ENCODE data around the gene TSPAN18. TPM values are rescaled to one million over a fixed set of nuclear protein-coding genes. Genes with fewer than 3 reads are reported as not detected.
A peak's percentile ranks its signal among the peaks of the same experiment; 100 is the strongest.

Gene TSPAN18
- total RNA-seq, 2 experiments from 2014 or later = 7.5 to 8.7 TPM

- DNase-seq (no peak), ATAC-seq (no peak)
- peaks cover 9% of the 10 kb centered on the region for H3K27me3 Mint-ChIP-seq (ENCODE audit: low read depth)
- H3K4me1 Mint-ChIP-seq (ENCODE audit: low read depth) = no peaks in the 10 kb centered on the region
- no peaks in the 10 kb centered on the region for H3K9me3 Mint-ChIP-seq (ENCODE audit: insufficient read depth)
- ChIA-PET POLR2A (no interaction called here), CTCF (interaction anchor here (0.9 to 3.9 kb wide), 2 partner anchors 9 to 145 kb away, joined by 3 to 27 read pairs; no protein-coding TSS in a partner anchor)
- H3K4me3 Mint-ChIP-seq = no peak overlapping the region
- no peak overlapping the region for H3K27ac Mint-ChIP-seq
- no peaks in the 10 kb centered on the region for H3K36me3 Mint-ChIP-seq (ENCODE audit: low read depth)
Observed at GRCh38 chr11:44766112-44766971, 39.6 kb downstream of the TSPAN18 start.

GRCh38 chr11:44766972-44767278, 40.2 kb downstream of the TSPAN18 start:
- no peak overlapping the region for H3K4me3 Mint-ChIP-seq
- ATAC-seq (no peak), DNase-seq (no peak)
- ChIA-PET CTCF (interaction anchor here (0.9 to 3.9 kb wide), 2 partner anchors 9 to 145 kb away, joined by 3 to 27 read pairs; no protein-coding TSS in a partner anchor), POLR2A (no interaction called here)
- H3K36me3 Mint-ChIP-seq (ENCODE audit: low read depth) = no peaks in the 10 kb centered on the region
- H3K27ac Mint-ChIP-seq = no peak overlapping the region
- no peaks in the 10 kb centered on the region for H3K9me3 Mint-ChIP-seq (ENCODE audit: insufficient read depth)
- no peaks in the 10 kb centered on the region for H3K4me1 Mint-ChIP-seq (ENCODE audit: low read depth)
- H3K27me3 Mint-ChIP-seq (ENCODE audit: low read depth) = peaks cover 9% of the 10 kb centered on the region

- Mint-ChIP-seq H3K4me1 (ENCODE audit: low read depth) (no peaks in the 10 kb centered on the region), H3K9me3 (ENCODE audit: insufficient read depth) (no peaks in the 10 kb centered on the region), H3K27me3 (ENCODE audit: low read depth) (peaks cover 9% of the 10 kb centered on the region), H3K4me3 (no peak overlapping the region), H3K36me3 (ENCODE audit: low read depth) (no peaks in the 10 kb centered on the region), H3K27ac (no peak overlapping the region)
- ATAC-seq (no peak), DNase-seq (no peak)
- ChIA-PET CTCF (interaction anchor here (0.9 to 3.9 kb wide), 2 partner anchors 8 to 144 kb away, joined by 3 to 27 read pairs; no protein-coding TSS in a partner anchor), POLR2A (no interaction called here)
Observed at GRCh38 chr11:44767421-44767820, 40.7 kb downstream of the TSPAN18 start.

- H3K36me3 Mint-ChIP-seq (ENCODE audit: low read depth) = no peaks in the 10 kb centered on the region
- H3K9me3 Mint-ChIP-seq (ENCODE audit: insufficient read depth) = no peaks in the 10 kb centered on the region
- POLR2A ChIA-PET = no interaction called here
- no peak for ATAC-seq
- no peak overlapping the region for H3K27ac Mint-ChIP-seq
- H3K4me1 Mint-ChIP-seq (ENCODE audit: low read depth) = no peaks in the 10 kb centered on the region
- H3K27me3 Mint-ChIP-seq (ENCODE audit: low read depth) = peaks cover 11% of the 10 kb centered on the region
- no peak overlapping the region for H3K4me3 Mint-ChIP-seq
- CTCF ChIA-PET = no interaction called here
- no peak for DNase-seq
Observed at GRCh38 chr11:44770401-44770800, 43.6 kb downstream of the TSPAN18 start.

- no peaks in the 10 kb centered on the region for H3K4me1 Mint-ChIP-seq (ENCODE audit: low read depth)
Observed at GRCh38 chr11:44771252-44771734, 44.5 kb downstream of the TSPAN18 start.

GRCh38 chr11:44771841-44772240, 45.1 kb downstream of the TSPAN18 start:
- POLR2A ChIA-PET = no interaction called here
- CTCF ChIA-PET = interaction anchor here (1.3 kb wide), 1 partner anchor 140 kb away, joined by 4 read pairs; no protein-coding TSS in a partner anchor
- no peaks in the 10 kb centered on the region for H3K9me3 Mint-ChIP-seq (ENCODE audit: insufficient read depth)
- H3K27me3 Mint-ChIP-seq (ENCODE audit: low read depth) = peaks cover 11% of the 10 kb centered on the region
- H3K4me1 Mint-ChIP-seq (ENCODE audit: low read depth) = no peaks in the 10 kb centered on the region
- no peak for ATAC-seq
- DNase-seq = no peak
- no peak overlapping the region for H3K27ac Mint-ChIP-seq
- no peaks in the 10 kb centered on the region for H3K36me3 Mint-ChIP-seq (ENCODE audit: low read depth)
- no peak overlapping the region for H3K4me3 Mint-ChIP-seq

More at GRCh38 chr11:44771252-44771734, 44.5 kb downstream of the TSPAN18 start:
- Mint-ChIP-seq H3K36me3 (ENCODE audit: low read depth) (no peaks in the 10 kb centered on the region), H3K4me3 (no peak overlapping the region), H3K9me3 (ENCODE audit: insufficient read depth) (no peaks in the 10 kb centered on the region), H3K27ac (no peak overlapping the region), H3K27me3 (ENCODE audit: low read depth) (peaks cover 11% of the 10 kb centered on the region)
- DNase-seq (no peak), ATAC-seq (no peak)
- ChIA-PET POLR2A (no interaction called here), CTCF (interaction anchor here (1.3 kb wide), 1 partner anchor 140 kb away, joined by 4 read pairs; no protein-coding TSS in a partner anchor)

GRCh38 chr11:44773351-44773965, 46.7 kb downstream of the TSPAN18 start:
- Mint-ChIP-seq H3K9me3 (ENCODE audit: insufficient read depth) (no peaks in the 10 kb centered on the region), H3K27me3 (ENCODE audit: low read depth) (peaks cover 9% of the 10 kb centered on the region), H3K4me1 (ENCODE audit: low read depth) (no peaks in the 10 kb centered on the region), H3K4me3 (no peak overlapping the region), H3K36me3 (ENCODE audit: low read depth) (no peaks in the 10 kb centered on the region), H3K27ac (no peak overlapping the region)
- POLR2A ChIA-PET = no interaction called here
- CTCF ChIA-PET = interaction anchor here (1.7 kb wide), 1 partner anchor 37 kb away, joined by 6 read pairs; no protein-coding TSS in a partner anchor
- no peak for ATAC-seq
- no peak for DNase-seq

GRCh38 chr11:44774108-44774507, 47.3 kb downstream of the TSPAN18 start:
- POLR2A ChIA-PET = no interaction called here

GRCh38 chr11:44774731-44775130, 48.0 kb downstream of the TSPAN18 start:
- Mint-ChIP-seq H3K9me3 (ENCODE audit: insufficient read depth) (no peaks in the 10 kb centered on the region), H3K4me1 (ENCODE audit: low read depth) (no peaks in the 10 kb centered on the region), H3K4me3 (no peak overlapping the region), H3K27ac (no peak overlapping the region), H3K27me3 (ENCODE audit: low read depth) (peaks cover 9% of the 10 kb centered on the region), H3K36me3 (ENCODE audit: low read depth) (no peaks in the 10 kb centered on the region)
- CTCF ChIA-PET = interaction anchor here (0.7 to 4.6 kb wide), 17 partner anchors 8 to 218 kb away, joined by 3 to 28 read pairs (median 5); no protein-coding TSS in a partner anchor
- DNase-seq (no peak), ATAC-seq (no peak)
- POLR2A ChIA-PET = no interaction called here

More at GRCh38 chr11:44774108-44774507, 47.3 kb downstream of the TSPAN18 start:
- Mint-ChIP-seq H3K27me3 (ENCODE audit: low read depth) (peaks cover 9% of the 10 kb centered on the region), H3K4me1 (ENCODE audit: low read depth) (no peaks in the 10 kb centered on the region), H3K36me3 (ENCODE audit: low read depth) (no peaks in the 10 kb centered on the region), H3K4me3 (no peak overlapping the region), H3K27ac (no peak overlapping the region), H3K9me3 (ENCODE audit: insufficient read depth) (no peaks in the 10 kb centered on the region)
- DNase-seq = no peak
- ATAC-seq = no peak
- CTCF ChIA-PET = interaction anchor here (0.8 to 4.6 kb wide), 9 partner anchors 8 to 218 kb away, joined by 3 to 28 read pairs (median 6); no protein-coding TSS in a partner anchor

- H3K27me3 Mint-ChIP-seq (ENCODE audit: low read depth) = peaks cover 5% of the 10 kb centered on the region
- ATAC-seq = peak; percentile 75
- H3K9me3 Mint-ChIP-seq (ENCODE audit: insufficient read depth) = no peaks in the 10 kb centered on the region
- POLR2A ChIA-PET = interaction anchor here (0.5 kb wide), 1 partner anchor 141 kb away, joined by 3 read pairs; no protein-coding TSS in a partner anchor
- H3K4me1 Mint-ChIP-seq (ENCODE audit: low read depth) = no peaks in the 10 kb centered on the region
- no peaks in the 10 kb centered on the region for H3K36me3 Mint-ChIP-seq (ENCODE audit: low read depth)
- DNase-seq = peak; percentile 73
- CTCF ChIA-PET = interaction anchor here (0.7 to 4.6 kb wide), 32 partner anchors 9 to 219 kb away, joined by 3 to 28 read pairs (median 4); no protein-coding TSS in a partner anchor
- H3K27ac Mint-ChIP-seq = no peak overlapping the region
- no peak overlapping the region for H3K4me3 Mint-ChIP-seq
Observed at GRCh38 chr11:44775366-44775984, 48.7 kb downstream of the TSPAN18 start.

- CTCF ChIA-PET = interaction anchor here (0.7 to 4.6 kb wide), 29 partner anchors 10 to 220 kb away, joined by 3 to 28 read pairs (median 4); no protein-coding TSS in a partner anchor
- Mint-ChIP-seq H3K4me3 (no peak overlapping the region), H3K27ac (no peak overlapping the region), H3K36me3 (ENCODE audit: low read depth) (no peaks in the 10 kb centered on the region), H3K27me3 (ENCODE audit: low read depth) (peaks cover 2% of the 10 kb centered on the region), H3K4me1 (ENCODE audit: low read depth) (no peaks in the 10 kb centered on the region), H3K9me3 (ENCODE audit: insufficient read depth) (no peaks in the 10 kb centered on the region)
- ATAC-seq (no peak), DNase-seq (no peak)
- POLR2A ChIA-PET = interaction anchor here (0.5 kb wide), 1 partner anchor 141 kb away, joined by 3 read pairs; no protein-coding TSS in a partner anchor
Observed at GRCh38 chr11:44775985-44776446, 49.3 kb downstream of the TSPAN18 start.

Data from activated CD8-positive, alpha-beta T cell treated with anti-CD3 and anti-CD28 coated beads, Interleukin-2, amount 10 ng/mL, durations not matched to agents 7 days and 5 days (primary cell).